Mesendoderm (in vitro differentiated cells): ENCODE results near the gene PAGR1.

ENCODE experiments used
- DNase-seq: peaks from one replicate; pipeline ENCODE4 v3.0.0; 2013
- H2AK5ac ChIP-seq: 2 replicates; pipeline ENCODE4 v1.6.1; 2013; ENCODE audit warnings: low read length, inconsistent platforms
- H2BK120ac ChIP-seq: 2 replicates; pipeline ENCODE4 v1.6.1; 2013; ENCODE audit warnings: low read depth, mild to moderate bottlenecking, low read length, moderate library complexity, mixed read lengths
- H2BK15ac ChIP-seq: replicated peaks from 2 replicates; pipeline ENCODE4 v1.6.1; 2013; ENCODE audit warnings: low read depth, mild to moderate bottlenecking, moderate library complexity
- H2BK5ac ChIP-seq: 2 replicates; pipeline ENCODE4 v1.6.1; 2013; ENCODE audit warnings: low read length, inconsistent platforms
- H3K18ac ChIP-seq: 2 replicates; pipeline ENCODE4 v1.6.1; 2013; ENCODE audit warnings: mild to moderate bottlenecking, low read length, mixed read lengths
- H3K23ac ChIP-seq: one replicate; pipeline ENCODE4 v1.6.1; 2013; ENCODE audit warnings: low read length
- H3K27ac ChIP-seq: 2 replicates; pipeline ENCODE4 v1.5.1; 2013; ENCODE audit warnings: low read depth, mild to moderate bottlenecking, inconsistent platforms, low read length, moderate library complexity
- H3K27me3 ChIP-seq: 2 replicates; pipeline ENCODE4 v1.6.1; 2013; ENCODE audit warnings: low read length, control low read depth, mild to moderate bottlenecking, inconsistent platforms; ENCODE audit not compliant: insufficient read depth, poor library complexity
- H3K36me3 ChIP-seq: 2 replicates; pipeline ENCODE4 v1.6.1; 2013; ENCODE audit warnings: low read length, inconsistent platforms; ENCODE audit not compliant: control insufficient read depth, insufficient read depth
- H3K4ac ChIP-seq: one replicate; pipeline ENCODE4 v1.6.1; 2013; ENCODE audit warnings: low read depth, mild to moderate bottlenecking, low read length, moderate library complexity
- H3K4me1 ChIP-seq: 2 replicates; pipeline ENCODE4 v1.6.1; 2013; ENCODE audit warnings: low read depth, low read length, inconsistent platforms; ENCODE audit not compliant: control insufficient read depth
- H3K4me2 ChIP-seq: 2 replicates; pipeline ENCODE4 v1.6.1; 2013; ENCODE audit warnings: low read length
- H3K4me3 ChIP-seq: 2 replicates; pipeline ENCODE4 v1.5.1; 2013; ENCODE audit warnings: mild to moderate bottlenecking, low read length
- H3K56ac ChIP-seq: one replicate; pipeline ENCODE4 v1.6.1; 2013; ENCODE audit warnings: low read length
- H3K79me1 ChIP-seq: 2 replicates; pipeline ENCODE4 v1.6.1; 2013; ENCODE audit warnings: low read length, inconsistent platforms
- H3K79me2 ChIP-seq: 2 replicates; pipeline ENCODE4 v1.6.1; 2013; ENCODE audit warnings: mild to moderate bottlenecking, low read length; ENCODE audit not compliant: control insufficient read depth, insufficient read depth
- H3K9ac ChIP-seq: 2 replicates; pipeline ENCODE4 v1.6.1; 2013; ENCODE audit warnings: low read length, inconsistent platforms
- H4K5ac ChIP-seq: one replicate; pipeline ENCODE4 v1.6.1; 2013; ENCODE audit warnings: low read length
- H4K8ac ChIP-seq: one replicate; pipeline ENCODE4 v1.6.1; 2013; ENCODE audit warnings: low read depth, mild to moderate bottlenecking, control low read depth, low read length, moderate library complexity
- WGBS: extraction: QIAGEN DNeasy Blood & Tissue Kit; methylation state at CpG from one replicate; pipeline ENCODE4 v1.1.7; 2013; ENCODE audit warnings: low lambda C conversion rate, missing lambda C conversion rate; ENCODE audit not compliant: insufficient coverage; ENCODE audit errors: extremely low coverage; 5-methylcytosine and 5-hydroxymethylcytosine counted together

PAGR1 gene

DNA sequence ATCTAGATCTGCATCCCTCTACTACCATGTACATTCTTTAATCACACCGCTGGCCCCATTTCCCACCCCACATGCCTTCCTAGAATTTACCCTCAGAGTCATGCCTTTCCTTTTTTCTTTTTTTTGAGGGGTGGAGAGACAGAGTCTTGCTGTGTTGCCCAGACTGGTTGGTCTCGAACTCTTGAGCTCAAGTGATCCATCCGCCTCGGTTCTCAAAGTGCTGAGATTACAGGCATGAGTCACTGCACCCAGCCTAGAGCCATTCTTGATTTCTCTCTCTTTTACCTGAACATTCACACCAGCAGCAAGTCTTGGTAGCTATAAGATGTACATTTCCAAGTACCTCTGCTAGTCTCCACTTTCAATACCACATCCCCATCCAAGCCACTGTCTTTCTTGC lies 2.1 kb downstream of the PAGR1 start:
- H3K23ac ChIP-seq = no peak overlapping the region
- H2BK5ac ChIP-seq = no peak overlapping the region
- H3K56ac ChIP-seq = peak overlapping the region; percentile 22
- peaks cover 2% of the 10 kb centered on the region for H3K36me3 ChIP-seq
- no CpG with 5 or more reads among the region's 4 CpGs for WGBS
- H3K27ac ChIP-seq = no peak overlapping the region
- no peak overlapping the region for H3K4me3 ChIP-seq
- H3K27me3 ChIP-seq = no peaks in the 10 kb centered on the region
- no peak for DNase-seq
- peaks cover 5% of the 10 kb centered on the region for H3K79me1 ChIP-seq
- H3K4me1 ChIP-seq = peaks cover 15% of the 10 kb centered on the region
- H3K79me2 ChIP-seq = peaks cover 11% of the 10 kb centered on the region
- no peak overlapping the region for H3K4me2 ChIP-seq
- no peak overlapping the region for H2BK15ac ChIP-seq
- H4K5ac ChIP-seq = no peak overlapping the region
- no peak overlapping the region for H3K4ac ChIP-seq
- peak overlapping the region; percentile 26 for H3K9ac ChIP-seq
- H4K8ac ChIP-seq = no peak overlapping the region
- no peak overlapping the region for H3K18ac ChIP-seq
- no peak overlapping the region for H2AK5ac ChIP-seq
- no peak overlapping the region for H2BK120ac ChIP-seq

DNA sequence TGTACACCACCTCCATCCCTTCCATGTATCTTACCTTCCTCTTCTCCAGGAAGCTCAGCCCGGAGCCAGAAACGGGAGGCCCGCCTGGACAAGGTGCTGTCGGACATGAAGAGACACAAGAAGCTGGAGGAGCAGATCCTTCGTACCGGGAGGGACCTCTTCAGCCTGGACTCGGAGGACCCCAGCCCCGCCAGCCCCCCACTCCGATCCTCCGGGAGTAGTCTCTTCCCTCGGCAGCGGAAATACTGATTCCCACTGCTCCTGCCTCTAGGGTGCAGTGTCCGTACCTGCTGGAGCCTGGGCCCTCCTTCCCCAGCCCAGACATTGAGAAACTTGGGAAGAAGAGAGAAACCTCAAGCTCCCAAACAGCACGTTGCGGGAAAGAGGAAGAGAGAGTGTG lies 3.6 kb downstream of the PAGR1 start:
- H3K27me3 ChIP-seq = no peaks in the 10 kb centered on the region
- H3K4me3 ChIP-seq = no peak overlapping the region
- WGBS = no CpG with 5 or more reads among the region's 15 CpGs
- H4K5ac ChIP-seq = no peak overlapping the region
- peaks cover 11% of the 10 kb centered on the region for H3K79me2 ChIP-seq
- no peak overlapping the region for H3K18ac ChIP-seq
- H3K4me1 ChIP-seq = peaks cover 7% of the 10 kb centered on the region
- no peak overlapping the region for H2BK120ac ChIP-seq
- H3K4me2 ChIP-seq = no peak overlapping the region
- no peak overlapping the region for H3K23ac ChIP-seq
- no peak overlapping the region for H2BK15ac ChIP-seq
- H3K79me1 ChIP-seq = peaks cover 5% of the 10 kb centered on the region
- H3K9ac ChIP-seq = no peak overlapping the region
- H3K56ac ChIP-seq = no peak overlapping the region
- no peak overlapping the region for H2BK5ac ChIP-seq
- H3K4ac ChIP-seq = no peak overlapping the region
- H4K8ac ChIP-seq = no peak overlapping the region
- peak; percentile 32 for DNase-seq
- peaks cover 2% of the 10 kb centered on the region for H3K36me3 ChIP-seq
- H3K27ac ChIP-seq = no peak overlapping the region
- no peak overlapping the region for H2AK5ac ChIP-seq

DNA sequence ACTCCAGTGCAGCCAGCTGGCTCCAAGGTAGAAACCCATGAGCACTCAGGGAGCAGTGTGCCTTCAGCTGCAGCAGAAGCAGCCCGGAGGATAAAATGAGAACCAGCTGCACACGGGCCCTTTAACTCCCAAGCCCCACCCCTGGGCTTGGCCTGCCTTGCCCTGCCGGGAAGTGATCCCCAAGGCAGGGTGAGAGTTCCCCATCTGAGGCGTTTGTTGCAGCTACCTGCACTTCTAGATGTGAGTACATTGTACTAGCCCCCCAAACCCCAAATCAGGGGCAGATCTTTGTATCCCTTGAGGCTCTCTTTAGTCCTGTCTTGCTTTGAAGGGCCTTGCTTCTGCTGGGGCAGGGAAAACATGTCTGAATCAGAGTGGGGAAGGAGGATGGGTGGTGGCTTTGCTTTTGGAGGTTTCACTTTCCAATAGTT lies 4.3 kb downstream of the PAGR1 start, which contains the start of gene MVP:
Gene MVP, plus strand, starts transcription at position 192 of the 431 bp plus-strand sequence. CDS start 10,088 bp downstream, outside the sequence.
- Histone ChIP-seq H2BK15ac (no peak within 1 kb of the TSS), H3K4me3 (no peak within 1 kb of the TSS), H3K36me3 (peaks cover 2% of the 10 kb centered on the region), H3K23ac (no peak within 1 kb of the TSS), H3K27ac (no peak within 1 kb of the TSS), H3K9ac (no peak within 1 kb of the TSS), H3K4me1 (peaks cover 5% of the 10 kb centered on the region), H3K18ac (no peak within 1 kb of the TSS), H2AK5ac (no peak within 1 kb of the TSS), H3K56ac (no peak within 1 kb of the TSS), H3K79me2 (peaks cover 11% of the 10 kb centered on the region), H3K4ac (no peak within 1 kb of the TSS), H3K4me2 (no peak within 1 kb of the TSS), H2BK5ac (no peak within 1 kb of the TSS), H4K8ac (no peak within 1 kb of the TSS), H4K5ac (no peak within 1 kb of the TSS), H3K27me3 (no peaks in the 10 kb centered on the region), H3K79me1 (peaks cover 5% of the 10 kb centered on the region), H2BK120ac (no peak within 1 kb of the TSS)
- no peak for DNase-seq
- WGBS = no CpG with 5 or more reads among the region's 4 CpGs

DNA sequence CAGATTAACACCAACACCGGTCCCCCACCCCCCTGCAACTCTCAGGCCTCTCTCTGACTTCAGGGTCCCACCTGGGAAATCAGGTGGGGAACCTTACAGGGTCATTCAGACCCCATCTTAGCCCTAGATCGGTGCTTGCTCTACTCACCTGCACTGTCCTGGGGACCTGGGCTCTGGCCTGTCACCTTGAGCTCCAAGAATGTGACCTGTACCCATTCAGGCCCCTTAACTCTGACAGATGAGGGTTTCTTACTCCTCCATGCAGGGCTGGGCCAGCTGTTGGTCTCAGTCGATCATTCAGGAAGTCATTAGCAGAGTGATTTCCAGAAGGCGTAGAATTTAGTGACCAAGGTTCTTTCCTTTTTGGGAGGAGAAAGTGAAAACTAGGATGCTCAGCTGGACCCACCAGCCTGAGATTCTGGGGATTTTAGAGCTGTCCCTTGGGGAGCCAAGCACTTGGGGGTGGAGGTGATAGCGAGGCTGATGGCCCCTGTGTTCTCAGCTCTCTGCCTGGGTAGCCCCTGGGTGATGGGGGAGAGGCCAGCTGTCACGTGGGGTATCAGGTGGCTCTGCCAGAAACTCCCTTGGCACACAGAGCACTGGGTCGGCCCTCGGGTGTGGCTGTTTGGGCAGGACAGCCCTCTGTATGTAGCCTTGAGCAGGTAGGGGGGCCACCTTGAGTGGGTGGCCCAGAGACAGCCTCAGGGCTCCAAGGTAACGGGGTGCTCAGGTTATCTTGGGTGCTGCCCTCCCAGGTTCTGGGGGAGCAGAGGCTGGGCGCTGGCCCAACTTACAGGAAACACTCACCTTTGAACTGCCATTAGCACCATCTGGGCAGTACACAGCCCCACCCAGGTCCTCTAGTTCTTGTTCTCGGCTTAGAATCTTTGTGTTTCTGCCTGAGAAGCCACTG lies 5.0 kb downstream of the PAGR1 start:
- Histone ChIP-seq H2BK15ac (no peak overlapping the region), H3K27ac (no peak overlapping the region), H3K79me2 (peaks cover 11% of the 10 kb centered on the region), H3K4me2 (no peak overlapping the region), H3K4ac (no peak overlapping the region), H3K4me3 (no peak overlapping the region), H4K8ac (no peak overlapping the region), H3K27me3 (no peaks in the 10 kb centered on the region), H3K4me1 (peaks cover 8% of the 10 kb centered on the region), H2BK120ac (no peak overlapping the region), H3K36me3 (peaks cover 2% of the 10 kb centered on the region), H3K23ac (no peak overlapping the region), H3K9ac (no peak overlapping the region), H4K5ac (no peak overlapping the region), H3K18ac (no peak overlapping the region), H3K56ac (no peak overlapping the region), H2AK5ac (no peak overlapping the region), H3K79me1 (peaks cover 5% of the 10 kb centered on the region), H2BK5ac (no peak overlapping the region)
- DNase-seq = no peak
- no CpG with 5 or more reads among the region's 11 CpGs for WGBS

DNA sequence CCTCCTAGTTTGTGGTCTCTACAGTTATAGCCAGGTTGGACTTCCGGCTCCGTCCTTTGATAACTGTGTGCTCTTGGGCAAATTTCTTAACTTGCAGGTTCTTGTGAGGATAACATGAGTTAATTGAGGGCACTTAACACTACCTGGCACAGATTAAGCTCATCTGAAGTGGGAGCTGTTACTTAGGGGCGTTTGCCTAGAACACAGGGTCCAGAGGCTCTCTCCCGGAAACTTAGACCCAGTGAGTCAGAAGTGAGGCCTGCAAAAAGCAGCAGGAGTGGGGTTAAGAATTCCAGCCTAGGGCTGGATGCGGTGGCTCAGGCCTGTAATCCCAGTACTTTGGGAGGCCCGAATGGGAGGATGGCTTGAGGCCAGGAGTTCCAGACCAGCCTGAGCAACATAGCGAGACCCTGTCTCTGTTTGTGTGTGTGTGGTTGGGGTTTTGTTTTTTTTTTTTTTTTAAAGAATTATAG lies 5.7 kb downstream of the PAGR1 start:
- no CpG with 5 or more reads among the region's 7 CpGs for WGBS

More for the DNA sequence above, 5.7 kb downstream of the PAGR1 start:
- Histone ChIP-seq H2BK15ac (no peak overlapping the region), H3K27ac (no peak overlapping the region), H3K23ac (no peak overlapping the region), H3K9ac (no peak overlapping the region), H3K56ac (no peak overlapping the region), H3K4me1 (peaks cover 8% of the 10 kb centered on the region), H2BK5ac (no peak overlapping the region), H4K5ac (no peak overlapping the region), H2BK120ac (no peak overlapping the region), H3K18ac (no peak overlapping the region), H3K27me3 (no peaks in the 10 kb centered on the region), H3K36me3 (peaks cover 2% of the 10 kb centered on the region), H4K8ac (no peak overlapping the region), H3K79me1 (peaks cover 5% of the 10 kb centered on the region), H3K79me2 (peaks cover 9% of the 10 kb centered on the region), H3K4me3 (no peak overlapping the region), H3K4ac (no peak overlapping the region), H2AK5ac (no peak overlapping the region), H3K4me2 (no peak overlapping the region)
- DNase-seq = peak; percentile 60
